ENCODE results near the gene UBAP2L. TPM values are rescaled to one million over a fixed set of nuclear protein-coding genes. Genes with fewer than 3 reads are reported as not detected.

UBAP2L gene
- total and polyA plus RNA-seq, 10 of the 15 experiments (the other 5 are each of a cell fraction or from before 2014, with no cell fraction given) = 49.9 to 198 (median 152) TPM

- intact Hi-C loops (cut with micrococcal nuclease; ENCODE audit: unreplicated experiment) = loop anchor here (1.0 kb wide), 2 partner anchors 85 to 148 kb away; partner anchors contain the start of gene HAX1
- TF ChIP-seq ZBTB4 (CRISPR knock-in tag; IDR thresholded peaks at IDR 0.05) (no peak), ZBTB40 (IDR thresholded peaks at IDR 0.05; ENCODE audit: borderline replicate concordance) (peak; percentile 88)
- H3K79me2 ChIP-seq (ENCODE audit: control insufficient read depth, insufficient read depth, low read length) = peaks cover 13% of the 10 kb centered on the region
- no peaks in the 10 kb centered on the region for H3K9me3 ChIP-seq (replicated peaks; ENCODE audit: control insufficient read depth, insufficient read depth, low read length)
- 20% methylated on average over 2 of the region's 2 CpGs for WGBS (ENCODE audit: insufficient coverage, insufficient replicate concordance, low lambda C conversion rate, missing lambda C conversion rate)
- no peak overlapping the region for H3K9ac ChIP-seq (ENCODE audit: control insufficient read depth, insufficient read depth, low read length)
- H3K36me3 ChIP-seq (ENCODE audit: control insufficient read depth in 2 of 2, insufficient read depth in 2 of 2, low read length in 1 of 2) = no peaks in the 10 kb centered on the region
- ATAC-seq = no peak
- in situ Hi-C loops (cut with MboI) = loop anchor here (10.0 kb wide), 1 partner anchor 148 kb away; no protein-coding TSS in a partner anchor
- no peaks in the 10 kb centered on the region for H3K4me1 ChIP-seq (ENCODE audit: control insufficient read depth, insufficient read depth, low read length)
- H2AFZ ChIP-seq (ENCODE audit: control insufficient read depth, low read depth, low read length) = no peak overlapping the region
- ChIA-PET RAD21 (ENCODE audit: unreplicated experiment) (no interaction called here), CTCF (interaction anchor here (0.6 to 1.4 kb wide), 3 partner anchors 11 to 293 kb away, joined by 3 to 9 read pairs (median 4); no protein-coding TSS in a partner anchor), SMC1A (ENCODE audit: uncharacterized antibody, unreplicated experiment) (interaction anchor here (0.9 to 1.4 kb wide), 3 partner anchors 85 to 148 kb away, joined by 3 to 6 read pairs (median 3); no protein-coding TSS in a partner anchor), POLR2A (no interaction called here)
- no peak overlapping the region for H3K4me2 ChIP-seq (ENCODE audit: control insufficient read depth, insufficient read depth)
- FAIRE-seq = no peak
- no peaks in the 10 kb centered on the region for H4K20me1 ChIP-seq (ENCODE audit: control insufficient read depth, insufficient read depth)
- no TSS peak for BruUV-seq (replicated peaks)
- peaks cover 0 to 3% of the 10 kb centered on the region in 2 experiments; a peak in 2 of 4 replicates for H3K27me3 ChIP-seq (replicated peaks in 1 of 2; ENCODE audit: control insufficient read depth in 2 of 2, insufficient read depth in 2 of 2, low read length in 1 of 2)
- no peak overlapping the region for H3K4me3 ChIP-seq
- no peak for DNase-seq (ENCODE audit: low read depth, low spot score)
- H3K27ac ChIP-seq (ENCODE audit: control insufficient read depth, insufficient read depth) = no peak overlapping the region
Observed at GRCh38 chr1:154186852-154187501, 33.8 kb upstream of the UBAP2L start.
